HepG2 (cell line): ENCODE data around the gene CMTM4. TPM values are rescaled to one million over a fixed set of nuclear protein-coding genes. Genes with fewer than 3 reads are reported as not detected.

Experiments used
- ATAC-seq: fragments of 200-7000 bp; cut with Tn5 transposase; 3 replicates; pipeline ENCODE4 v1.9.1; 2020; ENCODE audit warnings: mild to moderate bottlenecking, moderate library complexity
- BruUV-seq: library from RNA; stranded (reverse); fragments of 400-500 nt; replicated peaks from 2 replicates; lab custom pipeline; 2021; lab: Mats Ljungman, UMichigan
- CTCF ChIA-PET: fragments of 300-600 bp; formaldehyde crosslinking; extraction: SDS; loops from one replicate; lab custom pipeline; 2021; ENCODE audit warnings: low total read pairs, inconsistent platforms, low intra/inter-chr PET ratio; lab: Yijun Ruan, JAX
- POLR2A ChIA-PET: fragments of 350-600 bp; sonication (Branson Sonifier 250); formaldehyde crosslinking; loops from one replicate; lab custom pipeline; 2020; ENCODE audit warnings: antibody characterized with exemption, inconsistent platforms; lab: Yijun Ruan, JAX
- DNase-seq: peaks from one replicate; pipeline ENCODE4 v3.0.0-alpha.2; 2015; ENCODE audit warnings: low spot score
- FAIRE-seq: peaks from 3 replicates; lab custom pipeline; 2011; peaks lifted over from hg19 to GRCh38; lab: Jason Lieb, UNC
- H2AFZ ChIP-seq: one replicate; pipeline ENCODE4 v1.6.1; 2011; ENCODE audit warnings: low read length, inconsistent platforms
- H3K27ac ChIP-seq: fragments of 300-600 bp; 3 replicates; pipeline ENCODE4 v1.8.0; 2011; ENCODE audit warnings: mixed run types, mild to moderate bottlenecking, mixed read lengths, low read length, inconsistent platforms; ENCODE audit not compliant: insufficient read depth; ENCODE audit errors: extremely low read length
- H3K27me3 ChIP-seq, 2 experiments: fragments of 200-600 bp in 1 of 2; 2 replicates in 1 of 2; 3 replicates in 1 of 2; pipeline versions ENCODE4 v1.6.0 to v1.8.0; 2011; ENCODE audit warnings: low read length in 2 of 2, mild to moderate bottlenecking in 2 of 2, moderate library complexity in 2 of 2, inconsistent platforms in 1 of 2; ENCODE audit not compliant: insufficient read depth in 2 of 2, control insufficient read depth in 1 of 2
- H3K36me3 ChIP-seq, 2 experiments: fragments of 200-600 bp in 1 of 2; replicated peaks in 1 of 2; 2 replicates in 1 of 2; 3 replicates in 1 of 2; pipeline versions ENCODE4 v1.5.1 to v1.8.0; 2011; ENCODE audit warnings: low read length in 2 of 2, inconsistent platforms in 1 of 2; ENCODE audit not compliant: insufficient read depth in 2 of 2, control insufficient read depth in 1 of 2
- H3K4me1 ChIP-seq: 2 replicates; pipeline ENCODE4 v1.5.1; 2012; ENCODE audit warnings: low read length, inconsistent platforms; ENCODE audit not compliant: insufficient read depth
- H3K4me2 ChIP-seq: 2 replicates; pipeline ENCODE4 v1.6.0; 2011; ENCODE audit warnings: low read depth, low read length, inconsistent platforms
- H3K4me3 ChIP-seq, 3 experiments: fragments of 200-600 bp in 1 of 3; sonication (generic), shearing (Covaris generic) in 1 of 3; replicated peaks in 1 of 3; 2 replicates each; pipeline ENCODE4 v1.5.1; 2011 to 2016; ENCODE audit warnings: low read length in 3 of 3, inconsistent platforms in 2 of 3, low read depth in 2 of 3, mild to moderate bottlenecking in 2 of 3, control low read depth in 1 of 3, mixed read lengths in 1 of 3; ENCODE audit not compliant: insufficient read depth in 1 of 3
- H3K79me2 ChIP-seq: one replicate; pipeline ENCODE4 v1.6.1; 2011; ENCODE audit warnings: low read length, inconsistent platforms; ENCODE audit not compliant: insufficient read depth
- H3K9ac ChIP-seq: 2 replicates; pipeline ENCODE4 v1.6.0; 2011; ENCODE audit warnings: mild to moderate bottlenecking, low read depth, low read length, inconsistent platforms; ENCODE audit not compliant: insufficient read depth
- H3K9me3 ChIP-seq: 2 replicates; pipeline ENCODE4 v1.5.1; 2012; ENCODE audit warnings: mild to moderate bottlenecking, low read length
- H4K20me1 ChIP-seq: 2 replicates; pipeline ENCODE4 v1.6.0; 2011; ENCODE audit warnings: inconsistent platforms, mild to moderate bottlenecking, low read length, moderate library complexity; ENCODE audit not compliant: insufficient read depth
- CBX5 ChIP-seq: sonication (generic); formaldehyde crosslinking; IDR thresholded peaks from 2 replicates; pipeline ENCODE4 v1.4.0; 2020; ENCODE audit warnings: missing genetic modification reagents, borderline replicate concordance
- FOXP1 ChIP-seq, 2 experiments: fragments of 450-650 bp in 1 of 2; IDR thresholded peaks; 2 replicates each; pipeline ENCODE4 v1.6.1; 2017 to 2018; ENCODE audit warnings: antibody characterized with exemption in 1 of 2
- KMT2B ChIP-seq: IDR thresholded peaks from 2 replicates; pipeline ENCODE4 v1.6.1; 2016; ENCODE audit warnings: missing genetic modification reagents, missing compliant biosample characterization
- PAX8 ChIP-seq: sonication (generic); formaldehyde crosslinking; IDR thresholded peaks from 2 replicates; pipeline ENCODE4 v1.8.0; 2022; ENCODE audit warnings: mild to moderate bottlenecking, missing genetic modification reagents, borderline replicate concordance
- RBM39 ChIP-seq: fragments of 200-400 bp; formaldehyde crosslinking; IDR thresholded peaks from one replicate; pipeline ENCODE4 v1.6.1; 2018; ENCODE audit warnings: antibody characterized with exemption, mild to moderate bottlenecking, low read depth, low read length; ENCODE audit not compliant: poor library complexity, severe bottlenecking
- RELA ChIP-seq: sonication (generic); formaldehyde crosslinking; IDR thresholded peaks from 2 replicates; pipeline ENCODE4 v1.4.0; 2020; ENCODE audit warnings: missing genetic modification reagents
- STAG1 ChIP-seq: sonication (generic); formaldehyde crosslinking; IDR thresholded peaks from 2 replicates; pipeline ENCODE4 v1.4.0; 2020; ENCODE audit warnings: missing genetic modification reagents
- TSC22D2 ChIP-seq: sonication (generic); formaldehyde crosslinking; IDR thresholded peaks from 2 replicates; pipeline ENCODE4 v1.5.1; 2020; ENCODE audit warnings: missing genetic modification reagents, mild to moderate bottlenecking, borderline replicate concordance
- XBP1 ChIP-seq: sonication (generic); formaldehyde crosslinking; IDR thresholded peaks from 2 replicates; pipeline ENCODE4 v1.5.0; 2020; ENCODE audit warnings: missing genetic modification reagents
- ZNF256 ChIP-seq: sonication (generic); formaldehyde crosslinking; conservative IDR thresholded peaks from 2 replicates; pipeline ENCODE4 v1.4.0; 2020; ENCODE audit warnings: missing genetic modification reagents
- ZNF546 ChIP-seq: sonication (generic); formaldehyde crosslinking; conservative IDR thresholded peaks from 2 replicates; pipeline ENCODE4 v1.8.1; 2023; ENCODE audit warnings: mild to moderate bottlenecking, missing genetic modification reagents
- ZNF678 ChIP-seq: sonication (generic); formaldehyde crosslinking; IDR thresholded peaks from 2 replicates; pipeline ENCODE4 v1.4.0; 2020; ENCODE audit warnings: mild to moderate bottlenecking, missing genetic modification reagents
- WGBS: methylation state at CpG from one replicate; pipeline ENCODE4 v1.1.6; 2017; ENCODE audit warnings: low lambda C conversion rate; 5-methylcytosine and 5-hydroxymethylcytosine counted together
- in situ Hi-C: cut with HindIII; loops from 2 replicates; pipeline ENCODE4 v1.10.0; 2017; ENCODE audit warnings: low pct_unique_long_range_greater_than_20kb; ENCODE audit not compliant: extremely low pct_ligation_motif_present
- intact Hi-C: fragments of 100-400 bp; cut with micrococcal nuclease; formaldehyde crosslinking; loops from one replicate; pipeline ENCODE4 v1.10.0; 2022; ENCODE audit not compliant: unreplicated experiment
- polyA plus RNA-seq, 8 experiments: library from polyadenylated mRNA; depleted of rRNA in 3 of 8; stranded (reverse) in 7 of 8; unstranded in 1 of 8; fragments of >200 nt; fragmentation: Illumina TruSeq in 4 of 8; extraction: Trizol in 4 of 8; gene quantifications; 2 replicates each; pipeline versions ENCODE4 v1.2.1 to v1.2.3, GENCODE V29; 2011 to 2016; ENCODE audit warnings: low read depth in 4 of 8, missing spikeins in 1 of 8, mixed read lengths in 1 of 8; ENCODE audit not compliant: insufficient read depth in 1 of 8
- total RNA-seq, 5 experiments: library from RNA; depleted of rRNA; stranded (reverse); fragments of >200 nt; fragmentation: Illumina TruSeq; extraction: Trizol; gene quantifications; 2 replicates each; pipeline ENCODE4 v1.2.3, GENCODE V29; 2016; ENCODE audit warnings: low read depth in 1 of 5
- TF ChIP-seq, protein P1 (sequence below): sonication (generic); formaldehyde crosslinking; IDR thresholded peaks from 2 replicates; pipeline ENCODE4 v1.4.0; 2020; ENCODE audit warnings: missing genetic modification reagents
- TF ChIP-seq, protein P2 (sequence below): sonication (generic); formaldehyde crosslinking; IDR thresholded peaks from 2 replicates; pipeline ENCODE4 v1.5.1; 2020; ENCODE audit warnings: mild to moderate bottlenecking, missing genetic modification reagents, moderate library complexity
- TF ChIP-seq, protein P3 (sequence below): sonication (generic); formaldehyde crosslinking; IDR thresholded peaks from 2 replicates; pipeline ENCODE4 v1.5.1; 2020; ENCODE audit warnings: mild to moderate bottlenecking, missing genetic modification reagents, moderate library complexity

The CMTM4 gene
- total and polyA plus RNA-seq, 2 of the 13 experiments (the other 11 are each of a cell fraction or from before 2014, with no cell fraction given) = 32.0 to 36.3 TPM

DNA sequence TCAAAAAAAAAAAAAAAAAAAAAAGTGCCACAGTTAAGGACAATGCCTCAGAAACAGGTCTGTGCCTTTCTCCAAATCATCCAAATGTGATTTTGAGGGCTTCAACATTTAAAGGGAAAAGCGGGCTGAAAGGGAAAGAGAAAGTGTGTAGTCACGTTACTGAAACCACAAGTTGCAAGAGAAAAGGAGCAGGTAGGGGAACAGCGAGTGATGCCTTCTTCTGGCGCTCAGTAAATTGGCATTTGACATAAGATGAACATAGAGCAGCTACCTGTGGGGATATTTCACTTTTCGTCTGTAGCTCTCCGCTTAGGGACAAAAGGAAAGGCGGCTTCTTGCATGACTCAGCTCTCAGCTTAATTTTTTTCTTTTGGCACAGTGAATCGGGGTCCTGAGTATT, 106.2 kb downstream of the CMTM4 start (continued):
- TF ChIP-seq PAX8 (CRISPR knock-in tag) = no peak

DNA sequence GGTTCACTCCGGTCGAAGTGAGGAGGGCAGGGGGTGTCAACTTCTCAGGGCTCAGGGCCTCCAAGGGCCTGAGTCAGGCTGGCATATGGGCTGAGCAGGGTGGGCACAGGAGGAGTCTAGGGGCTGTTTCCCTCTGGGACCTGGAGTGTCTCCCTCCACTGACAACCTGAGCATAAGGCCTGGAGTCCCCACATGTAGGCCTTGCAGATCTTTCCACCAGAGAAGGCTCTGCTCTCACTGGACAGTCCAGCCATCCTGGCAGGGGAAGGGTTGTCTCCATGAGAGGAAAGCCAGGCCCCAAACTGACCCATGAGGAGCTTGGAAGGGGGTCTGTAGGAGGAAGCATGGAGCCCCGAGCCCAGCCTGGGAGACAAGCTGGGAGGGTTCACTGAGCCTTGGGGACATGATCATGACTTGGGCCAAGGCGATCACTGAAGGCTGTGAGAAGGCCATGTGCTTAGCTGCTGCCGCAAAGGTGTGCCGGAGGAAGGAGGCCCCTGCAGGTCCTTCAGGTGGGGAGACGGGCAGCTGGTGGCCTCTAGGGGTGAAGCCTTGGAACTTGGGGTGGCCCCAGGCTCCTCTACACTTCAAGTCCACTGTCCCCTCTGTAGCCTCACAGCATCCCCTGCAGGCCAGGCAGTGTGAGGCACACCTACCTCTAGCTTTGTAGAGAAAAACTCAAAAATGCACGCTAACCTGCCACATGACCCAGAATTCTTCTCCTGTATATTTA, 107.4 kb downstream of the CMTM4 start:
- peaks cover 3 to 28% of the 10 kb centered on the region in 2 experiments; a peak in 4 of 5 replicates for H3K27me3 ChIP-seq
- WGBS = 62% methylated on average over 7 of the region's 8 CpGs
- intact Hi-C loops (loop anchor here (2.0 to 5.0 kb wide), 2 partner anchors 110 to 182 kb away; no protein-coding TSS in a partner anchor), in situ Hi-C loops (loop anchor here (5.0 kb wide), 1 partner anchor 182 kb away; no protein-coding TSS in a partner anchor)
- H4K20me1 ChIP-seq = no peaks in the 10 kb centered on the region
- no peaks in the 10 kb centered on the region for H3K79me2 ChIP-seq
- H2AFZ ChIP-seq = no peak overlapping the region
- no peak overlapping the region for H3K9ac ChIP-seq
- peaks cover 9% of the 10 kb centered on the region; the same call in 1 of the 2 replicates for H3K4me1 ChIP-seq
- H3K36me3 ChIP-seq = no peaks in the 10 kb centered on the region
- ChIA-PET CTCF (interaction anchor here (1.3 kb wide), 1 partner anchor 183 kb away, joined by 6 read pairs; no protein-coding TSS in a partner anchor), POLR2A (interaction anchor here (1.0 to 1.6 kb wide), 3 partner anchors 15 to 234 kb away, joined by 3 to 4 read pairs (median 3); partner anchors contain the start of genes CKLF and CMTM3)
- H3K4me3 ChIP-seq = no peak overlapping the region
- no TSS peak for BruUV-seq
- H3K9me3 ChIP-seq = no peaks in the 10 kb centered on the region
- no peak overlapping the region for H3K4me2 ChIP-seq
- peak; percentile 95 for ATAC-seq
- H3K27ac ChIP-seq = no peak overlapping the region
- peak; percentile 55 for DNase-seq
- FAIRE-seq = no peak
- no peak for TF ChIP-seq XBP1 (CRISPR knock-in tag)
- peak; percentile 86 for TF ChIP-seq STAG1
- TF ChIP-seq, protein P1, sequence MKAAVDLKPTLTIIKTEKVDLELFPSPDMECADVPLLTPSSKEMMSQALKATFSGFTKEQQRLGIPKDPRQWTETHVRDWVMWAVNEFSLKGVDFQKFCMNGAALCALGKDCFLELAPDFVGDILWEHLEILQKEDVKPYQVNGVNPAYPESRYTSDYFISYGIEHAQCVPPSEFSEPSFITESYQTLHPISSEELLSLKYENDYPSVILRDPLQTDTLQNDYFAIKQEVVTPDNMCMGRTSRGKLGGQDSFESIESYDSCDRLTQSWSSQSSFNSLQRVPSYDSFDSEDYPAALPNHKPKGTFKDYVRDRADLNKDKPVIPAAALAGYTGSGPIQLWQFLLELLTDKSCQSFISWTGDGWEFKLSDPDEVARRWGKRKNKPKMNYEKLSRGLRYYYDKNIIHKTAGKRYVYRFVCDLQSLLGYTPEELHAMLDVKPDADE = no peak
- no peak for TF ChIP-seq ZNF546 (CRISPR knock-in tag)
- no peak for TF ChIP-seq RELA (CRISPR knock-in tag)
- no peak for TF ChIP-seq RBM39
- TF ChIP-seq ZNF678 (CRISPR knock-in tag) = no peak
- no peak for TF ChIP-seq FOXP1 (IDR thresholded peaks at IDR 0.05)
- no peak for TF ChIP-seq FOXP1 (CRISPR knock-in tag; IDR thresholded peaks at IDR 0.05)
- 0 out of 2 replicates have a peak, but pooled peaks have one; percentile 35 for TF ChIP-seq KMT2B
- TF ChIP-seq ZNF256 (CRISPR knock-in tag) = no peak
- 0 out of 2 replicates have a peak, but pooled peaks have one; percentile 27 for TF ChIP-seq CBX5 (CRISPR knock-in tag)
- no peak for TF ChIP-seq TSC22D2
- TF ChIP-seq, protein P2, sequence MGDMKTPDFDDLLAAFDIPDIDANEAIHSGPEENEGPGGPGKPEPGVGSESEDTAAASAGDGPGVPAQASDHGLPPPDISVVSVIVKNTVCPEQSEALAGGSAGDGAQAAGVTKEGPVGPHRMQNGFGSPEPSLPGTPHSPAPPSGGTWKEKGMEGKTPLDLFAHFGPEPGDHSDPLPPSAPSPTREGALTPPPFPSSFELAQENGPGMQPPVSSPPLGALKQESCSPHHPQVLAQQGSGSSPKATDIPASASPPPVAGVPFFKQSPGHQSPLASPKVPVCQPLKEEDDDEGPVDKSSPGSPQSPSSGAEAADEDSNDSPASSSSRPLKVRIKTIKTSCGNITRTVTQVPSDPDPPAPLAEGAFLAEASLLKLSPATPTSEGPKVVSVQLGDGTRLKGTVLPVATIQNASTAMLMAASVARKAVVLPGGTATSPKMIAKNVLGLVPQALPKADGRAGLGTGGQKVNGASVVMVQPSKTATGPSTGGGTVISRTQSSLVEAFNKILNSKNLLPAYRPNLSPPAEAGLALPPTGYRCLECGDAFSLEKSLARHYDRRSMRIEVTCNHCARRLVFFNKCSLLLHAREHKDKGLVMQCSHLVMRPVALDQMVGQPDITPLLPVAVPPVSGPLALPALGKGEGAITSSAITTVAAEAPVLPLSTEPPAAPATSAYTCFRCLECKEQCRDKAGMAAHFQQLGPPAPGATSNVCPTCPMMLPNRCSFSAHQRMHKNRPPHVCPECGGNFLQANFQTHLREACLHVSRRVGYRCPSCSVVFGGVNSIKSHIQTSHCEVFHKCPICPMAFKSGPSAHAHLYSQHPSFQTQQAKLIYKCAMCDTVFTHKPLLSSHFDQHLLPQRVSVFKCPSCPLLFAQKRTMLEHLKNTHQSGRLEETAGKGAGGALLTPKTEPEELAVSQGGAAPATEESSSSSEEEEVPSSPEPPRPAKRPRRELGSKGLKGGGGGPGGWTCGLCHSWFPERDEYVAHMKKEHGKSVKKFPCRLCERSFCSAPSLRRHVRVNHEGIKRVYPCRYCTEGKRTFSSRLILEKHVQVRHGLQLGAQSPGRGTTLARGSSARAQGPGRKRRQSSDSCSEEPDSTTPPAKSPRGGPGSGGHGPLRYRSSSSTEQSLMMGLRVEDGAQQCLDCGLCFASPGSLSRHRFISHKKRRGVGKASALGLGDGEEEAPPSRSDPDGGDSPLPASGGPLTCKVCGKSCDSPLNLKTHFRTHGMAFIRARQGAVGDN = peak; percentile 32; the same call in 1 of the 2 replicates
- TF ChIP-seq, protein P3, sequence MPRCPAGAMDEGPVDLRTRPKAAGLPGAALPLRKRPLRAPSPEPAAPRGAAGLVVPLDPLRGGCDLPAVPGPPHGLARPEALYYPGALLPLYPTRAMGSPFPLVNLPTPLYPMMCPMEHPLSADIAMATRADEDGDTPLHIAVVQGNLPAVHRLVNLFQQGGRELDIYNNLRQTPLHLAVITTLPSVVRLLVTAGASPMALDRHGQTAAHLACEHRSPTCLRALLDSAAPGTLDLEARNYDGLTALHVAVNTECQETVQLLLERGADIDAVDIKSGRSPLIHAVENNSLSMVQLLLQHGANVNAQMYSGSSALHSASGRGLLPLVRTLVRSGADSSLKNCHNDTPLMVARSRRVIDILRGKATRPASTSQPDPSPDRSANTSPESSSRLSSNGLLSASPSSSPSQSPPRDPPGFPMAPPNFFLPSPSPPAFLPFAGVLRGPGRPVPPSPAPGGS (CRISPR knock-in tag) = no peak
